HG02884 (cell line): ENCODE data around the gene CEP131.
"Not testable (repeated sequence)": the region's sequence is repeated elsewhere in the genome, so short reads cannot be mapped to it uniquely, and the experiment has no call there.

Experiments
- ATAC-seq: cut with Tn5 transposase; IDR thresholded peaks from one replicate; pipeline ENCODE4 v1.9.1; 2021; ENCODE audit warnings: mild to moderate bottlenecking, moderate library complexity; ENCODE audit not compliant: unreplicated experiment

The CEP131 gene

DNA sequence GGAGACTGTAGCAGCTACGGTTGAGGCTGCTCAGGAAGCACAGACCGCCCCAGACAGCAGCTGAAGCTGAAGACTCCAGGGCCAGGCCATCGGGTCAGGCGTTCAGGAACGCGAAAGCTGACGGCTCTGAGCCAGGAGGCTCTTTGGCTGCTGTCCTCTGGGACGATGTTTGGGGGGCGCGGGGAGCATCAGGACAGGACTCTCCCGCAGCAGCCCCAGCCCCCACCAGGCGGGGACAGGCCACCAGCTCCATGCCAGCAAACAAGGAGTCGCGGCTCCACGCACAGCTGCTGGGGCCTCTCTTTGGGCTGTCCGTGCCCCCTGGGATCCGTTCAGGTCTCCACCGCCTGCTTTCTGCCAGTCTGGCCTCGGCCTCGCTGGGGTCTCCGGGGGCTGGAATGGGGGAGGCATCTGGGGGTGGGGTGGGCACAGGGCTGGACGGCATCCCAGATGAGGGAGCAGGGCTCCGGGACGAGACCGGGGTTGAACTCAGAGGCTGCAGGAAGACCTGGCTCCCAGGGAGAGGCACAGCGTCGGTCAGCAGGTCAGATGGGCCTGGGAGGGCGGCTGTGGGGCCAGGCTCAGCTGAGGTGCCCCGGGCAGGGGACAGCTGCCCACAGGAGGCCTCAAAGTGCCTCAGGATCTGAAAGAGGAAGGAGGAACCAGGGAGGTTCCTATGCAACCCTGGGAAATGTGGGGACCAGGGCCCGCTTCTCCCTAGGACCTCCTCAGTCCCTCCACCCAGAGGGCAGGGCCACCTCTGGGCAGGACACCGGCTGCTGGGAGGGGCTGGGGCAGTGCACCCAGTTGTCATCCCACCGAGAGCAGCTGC, 6.3 kb upstream of the CEP131 start:
- ATAC-seq, result no peak

DNA sequence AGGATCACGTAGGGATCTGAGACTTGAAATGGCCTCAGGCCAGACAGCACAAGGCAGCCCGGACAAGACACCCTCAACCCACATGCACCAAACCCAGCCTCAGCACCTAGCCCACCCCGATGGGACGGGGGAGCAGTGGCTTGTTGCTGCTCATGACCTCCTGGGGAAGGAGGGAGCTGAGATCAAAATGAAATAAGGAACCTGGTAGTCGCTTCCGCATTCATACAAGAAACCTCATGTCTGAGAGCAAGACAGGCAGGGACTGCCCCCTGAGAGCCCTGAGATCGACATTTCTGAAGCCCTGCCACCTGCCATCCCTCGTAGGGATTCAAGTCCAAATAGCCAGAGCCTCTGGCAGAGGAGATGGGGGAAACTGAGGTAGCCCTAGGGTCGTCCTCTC, 5.7 kb upstream of the CEP131 start:
- ATAC-seq, result no peak

DNA sequence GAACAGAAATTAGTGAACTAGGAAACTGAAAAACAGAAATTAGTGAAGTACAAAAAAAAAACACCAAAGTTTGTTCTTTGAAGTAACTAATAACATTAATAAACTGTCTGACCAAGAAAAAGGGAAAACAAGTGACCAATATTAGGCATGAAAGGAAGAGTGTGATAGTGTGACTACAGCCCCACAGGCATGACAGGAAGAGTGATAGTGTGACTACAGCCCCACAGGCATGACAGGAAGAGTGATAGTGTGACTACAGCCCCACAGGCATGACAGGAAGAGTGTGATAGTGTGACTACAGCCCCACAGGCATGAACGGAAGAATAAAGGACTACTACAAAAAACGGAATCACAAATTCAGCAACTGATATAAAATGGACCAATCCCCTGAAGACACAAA, 4.9 kb upstream of the CEP131 start:
- not testable (repeated sequence) for ATAC-seq

DNA sequence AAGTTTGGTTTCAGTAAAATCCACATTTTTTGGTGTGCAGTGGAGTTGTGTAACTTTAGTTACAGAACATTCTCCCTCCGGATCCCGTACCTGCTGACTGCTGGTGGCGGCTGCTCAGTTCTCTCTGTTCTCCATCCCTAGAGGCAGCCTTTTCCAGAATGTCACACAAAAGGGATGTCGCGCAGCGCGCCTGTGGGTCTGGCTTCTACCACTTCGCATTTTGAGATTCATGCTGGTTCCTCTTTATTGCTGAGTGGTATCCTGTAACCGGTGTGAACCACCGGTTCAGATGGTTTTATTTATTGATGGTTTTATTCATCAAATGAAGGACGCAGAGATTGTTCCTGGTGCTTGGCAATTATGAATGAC, 981 bp upstream of the CEP131 start:
- no peak for ATAC-seq

DNA sequence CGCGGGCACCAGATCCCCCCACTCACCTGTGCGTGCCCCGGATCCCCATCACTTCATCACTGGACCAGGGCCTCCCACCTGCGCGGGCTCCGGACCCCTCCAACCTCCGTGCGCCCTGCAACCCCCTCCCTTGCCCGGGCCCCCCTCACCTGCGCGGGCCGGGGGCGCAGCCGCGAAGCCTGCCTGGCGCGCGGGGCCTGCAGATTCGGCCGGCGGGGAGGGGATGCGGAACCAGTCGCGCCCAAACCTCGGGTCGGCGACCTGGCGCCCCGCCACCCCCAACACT, 202 bp downstream of the CEP131 start:
- no peak for ATAC-seq

DNA sequence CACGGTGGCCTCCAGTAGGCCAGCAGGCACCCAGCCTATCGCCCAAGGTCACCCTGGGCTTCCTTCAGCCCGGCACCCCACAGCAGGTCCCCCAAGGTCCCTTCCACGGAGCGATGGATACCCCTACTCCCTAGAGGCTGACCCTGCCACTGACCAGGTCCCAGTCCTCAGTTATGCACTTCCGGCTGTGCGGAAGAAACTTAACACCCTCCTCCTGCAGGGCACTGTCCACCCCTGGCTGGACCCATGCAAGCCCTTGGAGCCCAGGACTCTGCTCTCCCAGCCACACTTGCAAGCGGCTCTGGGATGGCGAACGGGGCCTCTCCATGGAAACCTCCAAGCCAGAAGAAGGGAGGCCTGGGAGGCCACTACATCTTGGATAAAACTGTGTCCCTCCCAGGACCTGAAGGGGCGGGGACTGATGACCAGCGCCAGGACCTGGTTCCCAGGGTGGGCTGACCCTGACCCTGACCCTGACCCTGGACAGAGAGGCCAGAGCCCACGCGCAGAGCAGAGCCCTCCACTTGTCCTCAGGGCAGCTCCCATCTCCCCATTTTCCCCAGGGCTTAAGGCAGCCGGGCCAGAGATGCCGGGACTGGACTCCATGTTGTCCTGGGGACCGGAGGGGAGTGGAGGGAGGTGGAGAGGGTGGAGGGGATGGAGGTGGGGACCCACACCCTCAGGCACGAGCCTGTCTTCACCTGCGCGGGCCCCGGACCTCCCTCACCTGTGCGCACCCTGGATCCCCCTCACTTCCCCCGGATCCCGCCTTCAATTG, 734 bp downstream of the CEP131 start:
- no peak for ATAC-seq

DNA sequence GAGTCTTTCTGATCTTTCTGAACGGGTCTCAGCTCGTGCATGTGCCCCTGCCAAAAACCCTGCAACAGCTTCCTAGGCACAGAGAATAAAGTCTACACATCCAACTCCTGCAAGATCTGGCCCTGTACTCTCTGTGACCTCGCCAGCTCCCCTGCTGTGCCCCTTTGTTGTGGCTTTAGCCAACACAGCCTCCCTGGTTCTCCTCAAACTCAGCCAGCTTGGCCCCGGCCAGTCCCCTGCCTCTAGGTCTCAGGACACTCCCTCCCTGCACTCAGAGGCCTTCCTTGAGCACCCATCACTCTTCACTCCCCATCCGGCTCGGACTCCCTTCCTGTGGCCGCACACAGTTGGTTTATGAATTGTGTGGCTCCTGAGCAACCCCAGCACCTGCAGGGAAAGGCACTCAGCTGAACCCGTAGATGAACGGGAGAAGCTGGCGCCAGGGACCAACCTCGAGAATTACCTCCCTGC, 1.4 kb downstream of the CEP131 start:
- no peak for ATAC-seq

DNA sequence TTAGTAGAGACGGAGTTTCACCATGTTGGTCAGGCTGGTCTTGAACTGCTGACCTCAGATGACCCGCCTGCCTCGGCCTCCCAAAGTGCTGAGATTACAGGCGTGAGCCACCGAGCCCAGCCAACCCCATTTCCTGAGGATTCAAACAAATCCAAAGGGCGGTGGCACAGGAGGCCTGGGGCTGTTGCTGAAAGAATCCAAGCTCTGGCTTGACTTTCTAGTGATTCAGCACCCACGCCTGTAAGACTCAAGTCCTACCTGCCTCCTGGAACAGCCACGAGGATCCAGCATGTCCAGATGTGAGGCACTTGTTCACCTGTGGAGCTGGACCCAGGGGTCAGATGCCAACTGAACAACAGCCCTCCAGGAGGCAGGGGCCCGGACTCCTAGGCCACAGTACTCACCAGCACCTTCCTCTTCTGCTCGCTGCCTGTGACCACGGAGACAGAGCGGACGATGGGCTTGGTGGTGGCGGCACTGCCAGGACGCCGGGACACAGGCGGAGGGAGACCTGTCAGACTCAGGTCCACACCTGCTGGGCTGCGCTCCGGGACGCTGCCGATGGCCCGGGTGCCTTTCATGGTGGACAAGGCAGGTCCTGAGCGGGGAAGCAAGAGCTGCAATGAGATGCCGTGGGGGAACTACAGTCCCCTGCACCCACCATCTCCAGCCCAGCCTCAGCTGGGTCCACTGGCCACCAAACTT, 3.1 kb downstream of the CEP131 start:
- no peak for ATAC-seq

DNA sequence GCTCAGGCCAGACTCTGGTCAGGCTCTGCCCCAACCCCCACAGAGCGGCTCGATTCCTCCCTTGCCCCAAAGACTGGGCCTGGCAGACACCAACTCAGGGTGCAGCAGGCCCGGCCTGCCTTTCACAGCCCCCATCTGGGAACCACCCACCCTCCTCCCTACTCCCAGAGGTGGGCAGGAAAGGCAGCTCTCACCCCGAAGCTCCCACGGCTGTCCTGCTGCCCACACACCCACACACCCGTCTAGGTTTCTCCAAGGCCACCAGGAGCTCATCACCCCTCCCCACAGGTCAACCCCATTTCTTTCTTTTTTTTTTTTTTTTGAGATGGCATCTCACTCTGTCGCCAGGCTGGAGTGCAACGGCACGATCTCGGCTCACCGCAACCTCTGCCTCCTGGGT, 3.8 kb downstream of the CEP131 start:
- ATAC-seq, result no peak

DNA sequence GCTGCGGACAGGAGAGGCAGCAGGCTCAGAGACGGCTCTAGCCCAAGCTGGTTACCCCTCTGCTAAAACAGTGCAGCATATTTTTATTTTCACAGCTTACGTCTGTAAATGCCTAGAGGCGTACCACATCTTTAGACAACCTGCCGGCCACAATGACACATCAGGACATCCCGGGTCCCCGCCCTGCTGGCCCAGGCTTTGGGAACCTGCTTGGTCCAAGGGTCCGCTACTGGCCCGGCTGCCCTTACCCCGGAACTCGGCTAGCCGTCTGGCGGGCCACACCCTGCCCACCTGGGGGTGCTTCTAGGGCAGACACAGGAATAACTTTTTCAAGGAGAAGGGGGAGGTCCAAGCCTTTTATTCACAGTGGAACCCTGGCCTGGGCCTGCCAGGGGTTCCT, 4.3 kb downstream of the CEP131 start:
- no peak for ATAC-seq

DNA sequence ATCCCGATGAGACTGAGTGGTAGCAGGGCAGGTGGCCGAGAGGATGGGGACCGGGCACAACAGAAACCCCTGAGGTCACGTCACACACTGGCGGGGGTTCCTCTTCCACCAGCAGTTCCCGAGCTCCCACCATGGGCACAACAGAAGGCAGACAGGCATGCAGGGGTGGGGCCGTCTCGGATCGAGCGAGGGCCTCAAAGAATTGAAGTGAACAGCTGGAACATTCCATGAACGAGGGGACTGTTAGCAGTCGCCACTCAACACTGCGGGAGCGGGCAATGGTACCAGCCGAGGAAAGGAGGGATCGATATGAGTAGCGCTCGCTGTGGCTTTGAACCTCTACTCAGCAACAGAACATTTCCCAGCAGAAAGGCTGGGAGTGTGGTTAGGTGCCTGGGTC, 5.3 kb downstream of the CEP131 start:
- ATAC-seq, result no peak

DNA sequence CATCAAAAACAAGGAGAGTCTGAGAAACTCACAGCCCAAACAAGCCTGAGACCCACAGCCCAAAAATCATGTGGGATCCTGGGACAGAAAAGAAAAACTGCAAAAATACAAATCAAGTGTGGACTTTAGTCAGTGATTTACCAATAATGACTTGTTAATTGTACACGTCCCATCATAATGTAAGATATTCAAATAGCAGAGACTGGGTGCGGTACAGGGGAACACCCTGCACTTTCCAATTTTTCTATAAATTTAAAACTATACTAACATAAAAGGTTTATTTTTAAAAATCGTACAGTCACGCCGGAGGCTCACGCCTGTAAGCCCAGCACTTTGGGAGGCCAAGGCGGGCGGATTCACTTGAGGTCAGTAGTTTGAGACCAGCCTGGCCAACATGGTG, 8.8 kb downstream of the CEP131 start:
- no peak for ATAC-seq

DNA sequence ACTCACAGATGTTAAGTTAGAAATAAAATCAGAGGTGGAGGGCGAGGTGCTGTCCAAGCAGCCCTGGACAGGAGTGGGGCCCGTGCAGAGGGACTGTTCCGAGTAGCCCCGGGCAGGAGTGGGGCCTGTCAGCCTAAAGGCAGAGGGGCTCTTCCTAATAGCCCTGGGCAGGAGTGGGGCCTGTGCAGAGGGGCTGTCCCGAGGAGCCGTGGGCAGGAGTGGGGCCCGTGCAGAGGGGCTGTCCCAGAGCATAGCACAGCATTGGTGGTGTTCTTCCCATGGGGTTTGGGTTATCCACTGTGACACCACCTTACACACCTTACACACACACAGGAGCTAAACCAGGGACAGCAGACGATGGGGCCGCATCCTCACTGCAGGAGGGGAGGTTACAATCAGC, 10.4 kb downstream of the CEP131 start:
- ATAC-seq, result no peak

DNA sequence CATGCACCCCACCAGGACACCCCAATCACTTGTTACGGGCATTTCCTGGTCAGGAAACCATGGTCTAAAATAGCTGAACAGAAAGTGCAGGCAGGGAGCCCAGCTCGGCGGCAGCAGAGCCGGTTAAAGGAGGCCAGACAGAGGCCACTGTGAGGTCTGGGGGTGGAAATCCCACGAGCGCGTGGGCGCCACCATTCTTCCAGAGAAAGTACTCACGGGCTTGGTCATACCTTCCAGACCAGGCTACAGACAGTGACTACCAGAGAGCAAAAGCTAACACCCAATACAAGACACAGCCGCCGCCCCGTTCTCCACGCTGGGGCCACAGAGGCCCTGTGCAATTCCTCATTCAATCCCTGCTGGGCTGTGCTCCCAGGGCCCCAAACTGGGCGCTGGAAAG, 11.9 kb downstream of the CEP131 start:
- ATAC-seq, result no peak

DNA sequence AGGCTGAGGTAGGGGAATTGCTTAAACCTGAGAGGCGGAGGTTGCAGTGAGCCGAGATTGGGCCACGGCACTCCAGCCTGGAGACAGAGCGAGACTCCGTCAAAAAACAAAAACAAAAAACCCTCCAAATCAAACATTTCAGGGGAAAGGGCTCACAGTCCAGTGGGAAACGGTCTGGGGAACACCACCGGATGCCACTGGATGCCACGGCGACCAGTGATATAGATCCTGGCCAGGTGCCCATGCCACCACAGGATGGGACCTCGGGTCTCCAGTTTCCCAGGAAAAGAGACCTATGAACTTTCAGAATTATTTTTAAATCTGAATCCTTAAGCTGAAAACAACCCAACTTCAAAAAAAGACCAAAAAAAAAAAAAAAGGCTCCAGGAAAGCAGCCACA, 12.3 kb downstream of the CEP131 start:
- ATAC-seq, result no peak

DNA sequence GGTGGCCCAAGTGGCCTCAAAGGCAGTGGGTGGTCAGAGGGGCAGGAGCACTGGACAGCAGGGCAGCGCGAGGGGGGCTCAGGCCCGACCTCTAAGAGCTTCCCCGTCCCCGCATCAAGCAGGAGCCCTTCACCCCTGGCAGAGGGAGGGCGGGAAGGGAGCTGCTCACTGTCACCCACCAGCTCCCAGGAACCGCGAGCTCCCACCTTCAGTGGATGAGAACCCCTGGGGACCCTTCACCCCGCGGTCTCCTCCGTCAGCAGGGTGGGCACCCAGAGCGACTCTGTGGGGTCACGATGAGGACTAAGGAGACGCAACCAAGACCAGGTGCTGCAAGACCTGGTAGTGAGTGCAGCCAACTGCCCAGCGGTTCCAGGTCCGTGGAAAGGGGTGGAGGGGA, 13.6 kb downstream of the CEP131 start:
- no peak for ATAC-seq

DNA sequence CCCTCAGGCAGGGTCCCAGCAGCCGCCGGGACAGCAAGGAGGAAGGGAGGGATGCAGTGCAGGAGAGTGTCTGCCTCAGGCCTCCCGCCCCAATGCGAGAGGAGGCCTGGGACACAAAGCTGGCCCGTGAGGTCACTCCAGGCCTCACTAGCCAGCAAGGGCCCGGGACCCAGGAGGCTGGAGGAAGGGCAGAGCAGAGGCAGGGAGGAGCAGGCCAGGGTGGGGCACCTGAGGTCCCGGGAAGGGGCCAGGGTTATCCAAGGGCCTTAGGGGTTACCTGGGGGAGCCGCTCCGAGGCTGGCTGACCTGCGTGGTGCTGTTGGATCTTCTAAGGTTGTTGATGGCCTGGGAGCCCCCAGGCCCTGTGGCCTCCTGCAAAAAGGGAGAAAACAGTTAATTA, 14.1 kb downstream of the CEP131 start:
- ATAC-seq, result no peak

DNA sequence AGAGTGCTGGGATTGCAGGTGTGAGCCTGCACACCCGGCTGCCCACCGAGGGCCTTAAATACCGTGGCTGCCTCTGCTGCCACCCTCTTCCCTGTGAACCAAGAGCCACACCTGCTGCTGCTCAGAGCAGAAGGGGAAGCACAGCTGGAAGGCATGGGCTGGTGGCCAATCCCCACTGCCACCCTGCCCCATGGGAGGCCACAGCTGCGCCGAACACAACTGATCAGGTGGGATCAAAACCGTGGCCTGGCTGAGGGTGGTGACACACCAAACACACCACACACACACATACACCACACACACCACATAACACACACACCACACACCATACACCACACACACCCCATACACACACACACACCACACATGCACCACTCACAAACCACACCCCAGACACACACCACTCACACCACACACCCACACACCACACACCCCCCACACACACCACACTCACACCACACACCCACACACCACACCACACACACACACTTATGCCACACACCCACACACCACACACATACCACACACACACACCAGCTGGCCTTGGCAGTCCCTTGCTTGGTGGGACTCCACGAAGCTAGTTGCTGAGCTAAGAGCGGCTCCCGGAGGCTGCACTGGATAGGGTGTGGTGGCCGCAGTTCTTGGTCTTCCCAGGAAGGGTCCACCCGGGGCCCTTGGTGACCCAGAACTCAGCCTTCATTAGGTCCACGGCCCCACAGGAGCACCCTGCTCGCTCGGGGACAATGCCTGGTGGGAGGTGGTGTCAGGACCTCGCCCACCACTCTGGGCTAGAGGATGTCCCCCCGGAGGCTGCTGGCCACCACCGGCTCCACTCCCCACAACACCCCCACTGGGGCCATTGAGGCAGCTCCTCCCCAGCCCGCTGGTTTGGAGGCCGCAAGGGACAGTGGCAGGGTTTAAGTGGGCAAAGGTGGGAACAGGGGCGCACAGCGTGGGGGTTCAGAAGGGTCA, 14.9 kb downstream of the CEP131 start:
- ATAC-seq, result no peak

DNA sequence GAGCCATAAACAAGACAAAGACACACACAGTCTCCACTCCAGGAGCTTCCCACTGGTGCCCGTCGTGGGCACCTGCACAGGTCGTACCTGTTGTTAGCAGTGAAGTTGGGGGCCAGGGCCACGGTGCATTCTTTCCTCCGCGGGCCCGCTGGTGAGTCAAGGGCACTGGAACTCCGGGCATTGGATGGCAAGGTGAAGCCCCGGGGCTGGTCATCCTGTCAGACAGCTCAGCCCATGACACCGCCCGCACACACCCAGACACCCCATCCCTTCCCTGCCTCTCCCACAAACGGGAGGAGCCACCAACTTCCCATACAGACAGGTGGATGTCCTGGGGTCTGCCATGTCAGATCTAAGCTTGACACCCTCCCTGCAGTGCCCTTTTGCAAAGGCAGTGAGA, 16.1 kb downstream of the CEP131 start:
- no peak for ATAC-seq

DNA sequence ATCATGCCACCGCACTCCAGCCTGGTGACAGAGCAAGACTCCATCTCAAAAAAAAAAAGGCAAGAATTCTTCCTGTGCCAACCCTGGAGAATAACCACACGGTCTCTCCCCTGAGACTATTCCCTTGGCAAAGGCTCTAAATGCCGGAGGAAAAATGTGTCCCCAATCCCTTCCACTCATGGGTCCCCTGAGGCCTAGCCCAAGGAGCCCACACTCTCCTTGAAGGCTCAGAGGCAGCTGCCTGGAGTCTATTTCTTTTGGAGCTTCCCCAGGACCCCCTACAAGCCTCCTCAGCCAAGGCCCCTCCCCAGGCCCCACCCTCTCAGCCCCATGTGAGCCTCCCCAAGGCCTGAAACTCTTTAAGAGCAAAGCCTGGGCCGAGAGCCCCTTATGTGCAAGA, 16.6 kb downstream of the CEP131 start:
- ATAC-seq, result no peak

DNA sequence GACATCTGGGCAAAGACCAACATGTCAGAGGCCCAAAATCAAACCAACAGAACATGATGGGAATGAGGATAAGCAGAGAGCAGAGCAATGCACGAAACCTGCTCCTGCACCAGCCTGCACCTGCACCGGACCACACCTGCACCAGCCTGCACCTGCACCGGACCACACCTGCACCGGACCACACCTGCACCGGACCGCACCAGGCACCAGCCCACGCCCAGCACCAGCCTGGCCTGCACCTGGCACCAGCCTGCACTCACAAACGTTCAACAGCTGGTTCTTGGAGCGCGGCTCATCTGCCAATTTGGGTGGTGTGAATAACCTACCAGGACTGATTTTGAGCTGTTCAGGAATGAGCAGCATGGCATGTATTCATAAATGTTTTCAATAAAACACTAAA, 18.2 kb downstream of the CEP131 start:
- no peak for ATAC-seq
